ENCODE measurements around the gene PCSK1.
"Not testable (repeated sequence)": the region's sequence is repeated elsewhere in the genome, so short reads cannot be mapped to it uniquely, and the experiment has no call there.

Gene PCSK1

GRCh38 chr5:96367337-96367736 lies 65.7 kb downstream of the PCSK1 start:
- DNase-seq = not testable (repeated sequence)

DNA sequence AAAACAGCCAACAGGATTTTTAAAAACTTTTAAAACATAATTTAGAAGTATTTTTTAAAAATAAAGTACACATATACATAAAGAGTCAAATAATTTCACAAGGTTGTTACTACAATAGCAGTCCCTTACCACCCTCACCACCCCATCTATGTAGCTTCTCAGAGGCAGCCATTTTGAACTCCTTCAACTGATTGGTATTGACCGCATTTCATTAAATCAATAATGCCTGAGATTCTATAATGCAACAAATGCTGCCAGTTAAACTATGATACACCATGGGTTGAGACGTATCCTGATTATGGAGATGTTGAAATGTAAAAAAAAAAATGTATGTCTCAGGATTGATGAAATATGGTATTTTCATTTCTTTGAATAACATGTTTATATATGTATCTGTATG lies 78.8 kb downstream of the PCSK1 start:
- no peak for DNase-seq

- DNase-seq = no peak
Observed at GRCh38 chr5:96353220-96353619, 79.8 kb downstream of the PCSK1 start.

GRCh38 chr5:96350678-96351077 lies 82.4 kb downstream of the PCSK1 start:
- no peak for DNase-seq

GRCh38 chr5:96348536-96348935 lies 84.5 kb downstream of the PCSK1 start:
- no peak for DNase-seq

- DNase-seq = no peak
Observed at GRCh38 chr5:96347502-96348292, 85.4 kb downstream of the PCSK1 start.

GRCh38 chr5:96344678-96345577 lies 88.1 kb downstream of the PCSK1 start:
- DNase-seq = peak; percentile 77 to 91

DNA sequence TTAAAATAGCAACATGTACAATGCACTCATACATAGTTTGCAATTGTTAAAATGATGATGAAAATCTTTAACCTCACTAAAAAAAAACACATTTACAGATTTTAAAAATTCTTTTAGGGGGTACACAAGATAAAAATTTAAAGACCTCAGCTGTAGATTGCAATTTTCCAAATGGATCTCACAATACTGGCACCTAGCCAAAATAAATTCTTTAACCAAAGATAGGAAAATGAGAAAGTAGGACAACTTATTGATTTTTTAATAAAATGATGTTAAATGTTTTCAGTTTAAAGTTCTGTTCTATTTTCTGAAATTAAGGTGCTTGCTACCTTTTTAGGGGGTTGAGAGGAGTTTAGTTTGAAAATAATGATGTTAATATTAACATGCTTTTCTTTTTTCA lies 90.0 kb downstream of the PCSK1 start:
- DNase-seq = no peak

GRCh38 chr5:96342581-96342980 lies 90.5 kb downstream of the PCSK1 start:
- DNase-seq = no peak
